Endothelial cell (in vitro differentiated cells): ENCODE results near the gene CFP. TPM values are rescaled to one million over a fixed set of nuclear protein-coding genes. Genes with fewer than 3 reads are reported as not detected.

Experiments
- DNase-seq: peaks from one replicate; pipeline ENCODE4 v3.0.0; 2021; ENCODE audit warnings: low spot score
- H3K27ac Mint-ChIP-seq: one replicate; pipeline ENCODE4 v1.8.0; 2021; ENCODE audit warnings: mixed read lengths, inconsistent platforms; ENCODE audit not compliant: unreplicated experiment
- H3K27me3 Mint-ChIP-seq: one replicate; pipeline ENCODE4 v1.8.0; 2021; ENCODE audit warnings: mild to moderate bottlenecking, moderate library complexity, mixed read lengths, inconsistent platforms; ENCODE audit not compliant: unreplicated experiment
- H3K36me3 Mint-ChIP-seq: one replicate; pipeline ENCODE4 v1.8.0; 2021; ENCODE audit warnings: mild to moderate bottlenecking, low read depth, mixed read lengths, inconsistent platforms; ENCODE audit not compliant: unreplicated experiment
- H3K4me1 Mint-ChIP-seq: one replicate; pipeline ENCODE4 v1.8.0; 2021; ENCODE audit warnings: mild to moderate bottlenecking, mixed read lengths, inconsistent platforms; ENCODE audit not compliant: unreplicated experiment
- H3K4me3 Mint-ChIP-seq: one replicate; pipeline ENCODE4 v1.8.0; 2021; ENCODE audit warnings: mild to moderate bottlenecking, mixed read lengths, inconsistent platforms; ENCODE audit not compliant: unreplicated experiment
- H3K9me3 Mint-ChIP-seq: one replicate; pipeline ENCODE4 v1.8.0; 2021; ENCODE audit warnings: mixed read lengths, inconsistent platforms; ENCODE audit not compliant: unreplicated experiment
- CTCF ChIP-seq: fragments of 200-600 bp; sonication (generic); IDR thresholded peaks from one replicate; pipeline ENCODE4 v1.5.0; 2021; ENCODE audit warnings: antibody characterized with exemption; ENCODE audit not compliant: unreplicated experiment
- total RNA-seq: library from RNA; stranded (reverse); fragmentation: NEBNext Ultra II Directional; extraction: Animal tissue kit (Norgen Biotek cat#: 25700); gene quantifications from one replicate; pipeline ENCODE4 v1.2.1, GENCODE V29; 2021; ENCODE audit not compliant: unreplicated experiment

CFP gene
- total RNA-seq, 1 donor from 2014 or later: 27.5 TPM

- TF ChIP-seq CTCF: no peak
These were observed 21.5 kb upstream of the CFP start for GRCh38 chrX:47651043-47651905.

GRCh38 chrX:47650164-47651042 is 20.7 kb upstream of the CFP start, which contains the start of gene ELK1:
TSS of gene ELK1 (minus strand) at chrX:47650563. CDS start at chrX:47641441, 9,122 bp downstream.
- H3K36me3 Mint-ChIP-seq: peaks cover 12% of the 10 kb centered on the region
- peak; percentile 81 for DNase-seq
- H3K9me3 Mint-ChIP-seq: no peaks in the 10 kb centered on the region
- peak within 1 kb of the TSS; percentile 89 for H3K4me3 Mint-ChIP-seq
- H3K27ac Mint-ChIP-seq: peak within 1 kb of the TSS; percentile 86
- TF ChIP-seq CTCF: no peak
- peaks cover 19% of the 10 kb centered on the region for H3K4me1 Mint-ChIP-seq
- peaks cover 1% of the 10 kb centered on the region for H3K27me3 Mint-ChIP-seq

More at GRCh38 chrX:47651043-47651905, 21.5 kb upstream of the CFP start:
- Mint-ChIP-seq H3K9me3 (no peaks in the 10 kb centered on the region), H3K27me3 (peaks cover 1% of the 10 kb centered on the region), H3K4me3 (peak overlapping the region; percentile 89), H3K36me3 (peaks cover 13% of the 10 kb centered on the region), H3K27ac (peak overlapping the region; percentile 84), H3K4me1 (peaks cover 19% of the 10 kb centered on the region)
- DNase-seq: no peak

GRCh38 chrX:47649781-47650163 is 20.0 kb upstream of the CFP start:
- peak overlapping the region; percentile 89 for H3K4me3 Mint-ChIP-seq
- H3K36me3 Mint-ChIP-seq: peaks cover 12% of the 10 kb centered on the region
- H3K27ac Mint-ChIP-seq: peak overlapping the region; percentile 86
- peaks cover 4% of the 10 kb centered on the region for H3K27me3 Mint-ChIP-seq
- TF ChIP-seq CTCF: no peak
- peaks cover 19% of the 10 kb centered on the region for H3K4me1 Mint-ChIP-seq
- H3K9me3 Mint-ChIP-seq: no peaks in the 10 kb centered on the region
- DNase-seq: no peak

GRCh38 chrX:47649271-47649670 is 19.5 kb upstream of the CFP start:
- Mint-ChIP-seq H3K36me3 (peaks cover 12% of the 10 kb centered on the region), H3K4me3 (peak overlapping the region; percentile 89), H3K27ac (peak overlapping the region; percentile 86), H3K4me1 (peaks cover 19% of the 10 kb centered on the region), H3K9me3 (no peaks in the 10 kb centered on the region), H3K27me3 (peaks cover 4% of the 10 kb centered on the region)
- DNase-seq: no peak
- TF ChIP-seq CTCF: no peak
